Endothelial cell of umbilical vein (primary cell): ENCODE measurements around the gene ANGPTL7. TPM values are rescaled to one million over a fixed set of nuclear protein-coding genes. Genes with fewer than 3 reads are reported as not detected.

Experiments used
- BruUV-seq: library from RNA; stranded (reverse); fragments of 400-500 nt; replicated peaks from 2 replicates; lab custom pipeline; 2021; lab: Mats Ljungman, UMichigan
- CTCF ChIA-PET: fragments of 300-600, 350-600 bp; sonication (Branson Sonifier 250); formaldehyde crosslinking; loops from one replicate; lab custom pipeline; 2021; ENCODE audit warnings: antibody characterized with exemption, inconsistent platforms; lab: Charles Lee
- POLR2A ChIA-PET: fragments of 300-600, 350-600 bp; sonication (Branson Sonifier 250); formaldehyde crosslinking; loops from one replicate; lab custom pipeline; 2021; ENCODE audit warnings: antibody characterized with exemption, inconsistent platforms; lab: Charles Lee
- DNase-seq: peaks from one replicate; pipeline ENCODE4 v3.0.0-alpha.2; 2011; ENCODE audit warnings: low read depth, low spot score
- FAIRE-seq: peaks from 2 replicates; lab custom pipeline; 2011; peaks lifted over from hg19 to GRCh38; lab: Jason Lieb, UNC
- H2AFZ ChIP-seq: 2 replicates; pipeline ENCODE4 v1.6.0; 2012; ENCODE audit warnings: low read depth, low read length, control low read depth, inconsistent platforms
- H3K27ac ChIP-seq: 2 replicates; pipeline ENCODE4 v1.5.1; 2011; ENCODE audit warnings: low read depth, mild to moderate bottlenecking, control low read depth, low read length, moderate library complexity; ENCODE audit not compliant: insufficient read depth
- H3K27me3 ChIP-seq, 2 experiments: 2 replicates each; pipeline versions ENCODE4 v1.6.0 to v1.6.1; 2011; ENCODE audit warnings: low read length in 2 of 2, mixed read lengths in 1 of 2; ENCODE audit not compliant: control insufficient read depth in 2 of 2, insufficient read depth in 2 of 2
- H3K36me3 ChIP-seq, 2 experiments: 2 replicates in 1 of 2; 3 replicates in 1 of 2; pipeline ENCODE4 v1.5.1; 2011; ENCODE audit warnings: low read length in 2 of 2, mild to moderate bottlenecking in 1 of 2, moderate library complexity in 1 of 2; ENCODE audit not compliant: control insufficient read depth in 2 of 2, insufficient read depth in 2 of 2; ENCODE audit errors: extremely low read depth in 1 of 2
- H3K4me1 ChIP-seq: 3 replicates; pipeline ENCODE4 v1.5.1; 2011; ENCODE audit warnings: mild to moderate bottlenecking, low read length; ENCODE audit not compliant: control insufficient read depth, insufficient read depth; ENCODE audit errors: extremely low read depth
- H3K4me2 ChIP-seq: 2 replicates; pipeline ENCODE4 v1.6.1; 2011; ENCODE audit warnings: low read length, control low read depth, mixed read lengths; ENCODE audit not compliant: insufficient read depth
- H3K4me3 ChIP-seq, 3 experiments: fragments of 200-600 bp in 1 of 3; sonication (generic), shearing (Covaris generic) in 1 of 3; replicated peaks in 1 of 3; 2 replicates each; pipeline ENCODE4 v1.5.1; 2011 to 2016; ENCODE audit warnings: control low read depth in 3 of 3, low read length in 3 of 3, mild to moderate bottlenecking in 2 of 3, inconsistent platforms in 1 of 3, low read depth in 1 of 3, moderate library complexity in 1 of 3; ENCODE audit not compliant: insufficient read depth in 1 of 3
- H3K79me2 ChIP-seq: 2 replicates; pipeline ENCODE4 v1.6.0; 2012; ENCODE audit warnings: low read length, inconsistent platforms; ENCODE audit not compliant: control insufficient read depth, insufficient read depth
- H3K9ac ChIP-seq: replicated peaks from 2 replicates; pipeline ENCODE3; 2011; ENCODE audit warnings: low read length, control low read depth; ENCODE audit not compliant: insufficient read depth; ENCODE audit errors: extremely low read depth
- H3K9me1 ChIP-seq: replicated peaks from 3 replicates; pipeline ENCODE4 v1.6.0; 2011; ENCODE audit warnings: mild to moderate bottlenecking, low read length; ENCODE audit not compliant: control insufficient read depth, insufficient read depth; ENCODE audit errors: extremely low read depth
- H3K9me3 ChIP-seq: replicated peaks from 2 replicates; pipeline ENCODE4 v1.5.1; 2012; ENCODE audit warnings: low read length, inconsistent platforms; ENCODE audit not compliant: control insufficient read depth, insufficient read depth
- H4K20me1 ChIP-seq: replicated peaks from 2 replicates; pipeline ENCODE3; 2011; ENCODE audit warnings: mild to moderate bottlenecking, low read length; ENCODE audit not compliant: control insufficient read depth, insufficient read depth; ENCODE audit errors: extremely low read depth
- EZH2 ChIP-seq: IDR thresholded peaks from 2 replicates; pipeline ENCODE4 v1.6.1; 2012; ENCODE audit warnings: borderline replicate concordance, low read depth, mild to moderate bottlenecking, moderate library complexity, low read length, inconsistent platforms; ENCODE audit not compliant: severe bottlenecking
- FOS ChIP-seq: IDR thresholded peaks from 2 replicates; pipeline ENCODE4 v1.6.1; 2011; ENCODE audit warnings: mild to moderate bottlenecking, low read length, moderate library complexity, borderline replicate concordance; ENCODE audit not compliant: insufficient read depth
- GATA2 ChIP-seq: IDR thresholded peaks from 2 replicates; pipeline ENCODE4 v1.7.0; 2011; ENCODE audit warnings: low read depth, mild to moderate bottlenecking, moderate library complexity, mixed read lengths, low read length; ENCODE audit not compliant: insufficient read length, insufficient read depth
- JUN ChIP-seq: IDR thresholded peaks from 2 replicates; pipeline ENCODE4 v1.6.1; 2011; ENCODE audit warnings: borderline replicate concordance, low read depth; ENCODE audit not compliant: insufficient read length, insufficient read depth
- MYC ChIP-seq: IDR thresholded peaks from one replicate; pipeline ENCODE4 v1.6.1; 2011; ENCODE audit warnings: mild to moderate bottlenecking, low read depth, low read length
- POLR2A ChIP-seq: IDR thresholded peaks from 2 replicates; pipeline ENCODE4 v1.6.1; 2012; ENCODE audit warnings: low read depth, mild to moderate bottlenecking, control low read depth, low read length
- POLR2AphosphoS5 ChIP-seq: IDR thresholded peaks from 2 replicates; pipeline ENCODE4 v1.6.1; 2012; ENCODE audit warnings: low read depth, mild to moderate bottlenecking, control low read depth, low read length, moderate library complexity; ENCODE audit not compliant: insufficient read depth
- dilution Hi-C: fragments of 300-500 bp; cut with MboI; formaldehyde crosslinking; loops from one replicate; pipeline ENCODE4 v1.15.0; 2019; ENCODE audit warnings: low sequenced_read_pairs; ENCODE audit not compliant: extremely low pct_ligation_motif_present
- intact Hi-C: fragments of 100-400 bp; cut with micrococcal nuclease; formaldehyde crosslinking; loops from one replicate; pipeline ENCODE4 v1.10.0; 2022
- polyA plus RNA-seq, 4 experiments: library from polyadenylated mRNA; depleted of rRNA in 3 of 4; stranded (reverse) in 3 of 4; unstranded in 1 of 4; fragments of >200 nt; gene quantifications; 2 replicates each; pipeline versions ENCODE4 v1.2.1 to v1.2.3, GENCODE V29; 2011 to 2012; ENCODE audit warnings: missing spikeins in 1 of 4
- total RNA-seq: library from RNA; stranded (reverse); gene quantifications from 2 replicates; pipeline ENCODE4 v1.2.3, GENCODE V29; 2021
- TF ChIP-seq, protein P1 (sequence below), 2 donors: IDR thresholded peaks; 1 replicate in 1 of 2; 2 replicates in 1 of 2; pipeline ENCODE4 v1.5.1; 2011; ENCODE audit warnings: low read length in 2 of 2, mild to moderate bottlenecking in 2 of 2, moderate library complexity in 2 of 2, control low read depth in 1 of 2, inconsistent platforms in 1 of 2, low read depth in 1 of 2; ENCODE audit not compliant: insufficient read depth in 1 of 2; ENCODE audit errors: extremely low read depth in 1 of 2

The ANGPTL7 gene
- total and polyA plus RNA-seq, 2 donors (not counting 3 experiments of a cell fraction or from before 2014, with no cell fraction given), result not detected

DNA sequence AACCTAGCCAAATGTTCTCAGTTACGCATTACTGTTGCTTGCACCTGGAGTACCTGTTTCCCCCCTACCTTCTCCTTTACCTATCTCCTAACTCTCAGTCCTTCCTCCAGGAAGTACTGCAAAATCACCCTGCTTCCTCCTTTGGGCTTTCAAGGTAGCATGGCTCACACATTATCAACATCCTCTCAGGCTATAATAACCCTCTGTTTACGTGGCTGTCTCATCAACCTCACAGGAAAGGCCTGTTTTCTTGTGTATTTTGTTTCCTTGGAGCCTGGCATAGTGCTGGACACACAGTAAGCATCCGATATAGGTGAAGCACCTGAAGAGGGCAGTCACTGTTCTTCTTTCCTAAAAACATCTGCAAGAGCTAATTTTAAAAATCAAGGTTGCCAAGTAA, 32.7 kb upstream of the ANGPTL7 start:
- H4K20me1 ChIP-seq, result no peaks in the 10 kb centered on the region
- H3K4me1 ChIP-seq, result peaks cover 3% of the 10 kb centered on the region
- peak; percentile 25 for DNase-seq
- H3K4me3 ChIP-seq, result no peak overlapping the region
- H3K27me3 ChIP-seq, result no peaks in the 10 kb centered on the region
- dilution Hi-C loops, result no loop called here
- BruUV-seq, result no TSS peak
- no peak for FAIRE-seq
- CTCF ChIA-PET, result no interaction called here
- TF ChIP-seq FOS, result no peak
- no peak for TF ChIP-seq POLR2AphosphoS5
- no peak for TF ChIP-seq MYC
- TF ChIP-seq POLR2A, result no peak
- TF ChIP-seq, protein P1, sequence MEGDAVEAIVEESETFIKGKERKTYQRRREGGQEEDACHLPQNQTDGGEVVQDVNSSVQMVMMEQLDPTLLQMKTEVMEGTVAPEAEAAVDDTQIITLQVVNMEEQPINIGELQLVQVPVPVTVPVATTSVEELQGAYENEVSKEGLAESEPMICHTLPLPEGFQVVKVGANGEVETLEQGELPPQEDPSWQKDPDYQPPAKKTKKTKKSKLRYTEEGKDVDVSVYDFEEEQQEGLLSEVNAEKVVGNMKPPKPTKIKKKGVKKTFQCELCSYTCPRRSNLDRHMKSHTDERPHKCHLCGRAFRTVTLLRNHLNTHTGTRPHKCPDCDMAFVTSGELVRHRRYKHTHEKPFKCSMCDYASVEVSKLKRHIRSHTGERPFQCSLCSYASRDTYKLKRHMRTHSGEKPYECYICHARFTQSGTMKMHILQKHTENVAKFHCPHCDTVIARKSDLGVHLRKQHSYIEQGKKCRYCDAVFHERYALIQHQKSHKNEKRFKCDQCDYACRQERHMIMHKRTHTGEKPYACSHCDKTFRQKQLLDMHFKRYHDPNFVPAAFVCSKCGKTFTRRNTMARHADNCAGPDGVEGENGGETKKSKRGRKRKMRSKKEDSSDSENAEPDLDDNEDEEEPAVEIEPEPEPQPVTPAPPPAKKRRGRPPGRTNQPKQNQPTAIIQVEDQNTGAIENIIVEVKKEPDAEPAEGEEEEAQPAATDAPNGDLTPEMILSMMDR (IDR thresholded peaks at IDR 0.05; ENCODE audit: extremely low read depth in 1 of 2, insufficient read depth in 1 of 2, low read depth in 1 of 2, low read length in 2 of 2), result no peak
- no peak for TF ChIP-seq JUN
- no peak for TF ChIP-seq EZH2
- TF ChIP-seq GATA2, result peak; percentile 41
- no peaks in the 10 kb centered on the region for H3K9me3 ChIP-seq
- H3K9ac ChIP-seq, result no peak overlapping the region
- no peaks in the 10 kb centered on the region for H3K79me2 ChIP-seq
- H3K9me1 ChIP-seq, result no peaks in the 10 kb centered on the region
- H3K27ac ChIP-seq, result no peak overlapping the region
- no peak overlapping the region for H3K4me2 ChIP-seq
- no peak overlapping the region for H2AFZ ChIP-seq
- peaks cover 0 to 15% of the 10 kb centered on the region in 2 experiments for H3K36me3 ChIP-seq
- intact Hi-C loops, result no loop called here
- POLR2A ChIA-PET, result no interaction called here
